Measurements from ENCODE around the gene SCAMP3. TPM values are rescaled to one million over a fixed set of nuclear protein-coding genes. Genes with fewer than 3 reads are reported as not detected.
A peak's percentile ranks its signal among the peaks of the same experiment; 100 is the strongest.

Gene SCAMP3
- total and polyA plus RNA-seq, 9 donors: 27.1 to 63.0 (median 40.9) TPM

DNA sequence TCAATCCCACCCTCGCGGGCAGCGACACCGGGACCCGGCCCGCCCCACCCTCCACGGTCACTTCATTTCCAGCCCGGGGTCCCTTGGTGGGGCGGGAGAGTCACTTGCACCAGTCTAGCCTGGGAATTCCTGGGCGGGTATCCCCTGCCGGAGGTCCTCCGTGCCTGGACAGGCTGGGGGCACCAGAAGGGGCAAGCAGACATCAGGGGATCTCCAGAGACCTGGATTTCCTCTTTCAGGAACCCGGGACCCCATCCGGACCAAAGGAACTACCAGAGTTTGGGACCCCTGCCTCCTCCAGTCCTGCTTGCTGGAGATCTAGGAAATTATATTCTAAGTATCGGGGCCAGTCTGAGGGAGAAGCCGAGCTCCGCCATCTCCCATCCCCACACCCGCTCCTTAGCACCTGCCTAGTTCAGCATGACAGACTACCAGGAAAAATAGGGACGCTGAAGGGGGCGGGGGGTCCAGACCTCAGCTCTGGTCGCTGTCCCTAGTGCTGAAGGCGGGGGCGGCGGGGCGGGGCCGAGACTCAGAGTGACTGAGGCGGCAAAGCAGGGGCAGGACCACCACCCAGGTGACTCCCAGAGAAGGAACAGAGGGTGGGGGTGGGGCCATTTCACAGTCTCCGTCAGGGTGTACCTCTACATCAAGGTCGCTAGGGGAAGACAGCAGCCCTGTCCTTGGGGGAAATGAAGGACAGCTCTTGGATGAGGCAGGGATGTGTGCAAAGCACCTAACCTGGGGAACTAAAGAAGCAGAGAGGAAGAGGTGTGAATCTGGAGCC lies 15.9 kb upstream of the SCAMP3 start:
- Histone ChIP-seq H3K36me3 (no peaks in the 10 kb centered on the region), H3K9me3 (no peaks in the 10 kb centered on the region), H3K4me3 (peak overlapping the region; percentile 71), H3K4me1 (ENCODE audit: insufficient read depth) (peaks cover 5% of the 10 kb centered on the region), H3K27me3 (no peaks in the 10 kb centered on the region), H3K27ac (peak overlapping the region in 1 of 2 donors; percentile 56)
- no peak for TF ChIP-seq EP300 (IDR thresholded peaks at IDR 0.05)
- TF ChIP-seq, protein P1, sequence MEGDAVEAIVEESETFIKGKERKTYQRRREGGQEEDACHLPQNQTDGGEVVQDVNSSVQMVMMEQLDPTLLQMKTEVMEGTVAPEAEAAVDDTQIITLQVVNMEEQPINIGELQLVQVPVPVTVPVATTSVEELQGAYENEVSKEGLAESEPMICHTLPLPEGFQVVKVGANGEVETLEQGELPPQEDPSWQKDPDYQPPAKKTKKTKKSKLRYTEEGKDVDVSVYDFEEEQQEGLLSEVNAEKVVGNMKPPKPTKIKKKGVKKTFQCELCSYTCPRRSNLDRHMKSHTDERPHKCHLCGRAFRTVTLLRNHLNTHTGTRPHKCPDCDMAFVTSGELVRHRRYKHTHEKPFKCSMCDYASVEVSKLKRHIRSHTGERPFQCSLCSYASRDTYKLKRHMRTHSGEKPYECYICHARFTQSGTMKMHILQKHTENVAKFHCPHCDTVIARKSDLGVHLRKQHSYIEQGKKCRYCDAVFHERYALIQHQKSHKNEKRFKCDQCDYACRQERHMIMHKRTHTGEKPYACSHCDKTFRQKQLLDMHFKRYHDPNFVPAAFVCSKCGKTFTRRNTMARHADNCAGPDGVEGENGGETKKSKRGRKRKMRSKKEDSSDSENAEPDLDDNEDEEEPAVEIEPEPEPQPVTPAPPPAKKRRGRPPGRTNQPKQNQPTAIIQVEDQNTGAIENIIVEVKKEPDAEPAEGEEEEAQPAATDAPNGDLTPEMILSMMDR (IDR thresholded peaks at IDR 0.05): no peak
- WGBS, 3 donors: 1 to 2% (median 1%) methylated on average over 21 to 29 of the region's 29 CpGs
- DNase-seq: peak; percentile 54 to 77 (median 71)
- intact Hi-C loops (cut with DNase I): loop anchor here in 3 of 4 donors (5.0 kb wide), 1 partner anchor 44 kb away; the partner anchor contains the start of gene RUSC1 (in 3 of the 3)

DNA sequence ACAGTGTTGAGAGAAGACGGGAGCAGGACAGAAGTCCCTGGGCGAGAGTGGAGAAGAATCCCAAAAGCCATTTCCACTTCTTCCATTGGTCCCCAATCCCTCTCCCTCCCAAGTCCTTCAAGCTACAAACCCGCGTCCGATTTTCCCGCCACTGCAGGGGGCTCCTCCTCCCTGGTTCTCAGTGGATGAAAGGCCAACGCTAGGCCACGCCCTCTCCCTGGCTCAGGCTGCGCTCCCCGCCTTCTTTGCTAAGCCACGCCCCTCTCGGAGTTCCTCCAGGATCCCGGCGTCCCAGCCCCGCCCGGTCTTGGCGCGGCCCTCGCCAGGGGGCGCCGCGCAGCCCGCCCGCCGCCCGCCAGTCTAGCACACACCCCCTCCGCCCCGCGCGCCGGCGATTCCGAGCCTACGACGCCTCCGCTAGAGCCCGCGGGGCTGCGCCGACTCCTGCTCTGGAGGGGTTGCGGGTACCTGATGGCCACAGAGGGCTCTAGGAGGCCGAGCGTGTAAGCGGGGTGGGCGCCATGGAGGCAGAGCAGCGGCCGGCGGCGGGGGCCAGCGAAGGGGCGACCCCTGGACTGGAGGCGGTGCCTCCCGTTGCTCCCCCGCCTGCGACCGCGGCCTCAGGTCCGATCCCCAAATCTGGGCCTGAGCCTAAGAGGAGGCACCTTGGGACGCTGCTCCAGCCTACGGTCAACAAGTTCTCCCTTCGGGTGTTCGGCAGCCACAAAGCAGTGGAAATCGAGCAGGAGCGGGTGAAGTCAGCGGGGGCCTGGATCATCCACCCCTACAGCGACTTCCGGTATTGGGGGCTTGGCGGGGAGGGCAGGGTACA lies 15.1 kb upstream of the SCAMP3 start, which contains the start of gene HCN3:
HCN3 (plus strand) TSS at position 394 of the 832 bp plus-strand sequence; CDS start at position 522, 128 bp downstream.
- Histone ChIP-seq H3K4me3 (peak within 1 kb of the TSS; percentile 71), H3K27me3 (no peaks in the 10 kb centered on the region), H3K27ac (peak within 1 kb of the TSS in 1 of 2 donors; percentile 56), H3K36me3 (no peaks in the 10 kb centered on the region), H3K9me3 (no peaks in the 10 kb centered on the region), H3K4me1 (ENCODE audit: insufficient read depth) (peaks cover 5% of the 10 kb centered on the region)
- DNase-seq: peak; percentile 99 to 100 (median 99)
- TF ChIP-seq, protein P1 (IDR thresholded peaks at IDR 0.05): peak; percentile 66 to 86 (median 67)
- no peak for TF ChIP-seq POLR2A (IDR thresholded peaks at IDR 0.05)
- no peak for TF ChIP-seq EP300 (IDR thresholded peaks at IDR 0.05)
- WGBS, 3 donors: 0 to 1% (median 1%) methylated on average over 18 to 68 of the region's 68 CpGs
- intact Hi-C loops (cut with DNase I): loop anchor here in 3 of 4 donors (5.0 kb wide), 1 partner anchor 45 kb away; the partner anchor contains the start of gene RUSC1 (in 3 of the 3)

DNA sequence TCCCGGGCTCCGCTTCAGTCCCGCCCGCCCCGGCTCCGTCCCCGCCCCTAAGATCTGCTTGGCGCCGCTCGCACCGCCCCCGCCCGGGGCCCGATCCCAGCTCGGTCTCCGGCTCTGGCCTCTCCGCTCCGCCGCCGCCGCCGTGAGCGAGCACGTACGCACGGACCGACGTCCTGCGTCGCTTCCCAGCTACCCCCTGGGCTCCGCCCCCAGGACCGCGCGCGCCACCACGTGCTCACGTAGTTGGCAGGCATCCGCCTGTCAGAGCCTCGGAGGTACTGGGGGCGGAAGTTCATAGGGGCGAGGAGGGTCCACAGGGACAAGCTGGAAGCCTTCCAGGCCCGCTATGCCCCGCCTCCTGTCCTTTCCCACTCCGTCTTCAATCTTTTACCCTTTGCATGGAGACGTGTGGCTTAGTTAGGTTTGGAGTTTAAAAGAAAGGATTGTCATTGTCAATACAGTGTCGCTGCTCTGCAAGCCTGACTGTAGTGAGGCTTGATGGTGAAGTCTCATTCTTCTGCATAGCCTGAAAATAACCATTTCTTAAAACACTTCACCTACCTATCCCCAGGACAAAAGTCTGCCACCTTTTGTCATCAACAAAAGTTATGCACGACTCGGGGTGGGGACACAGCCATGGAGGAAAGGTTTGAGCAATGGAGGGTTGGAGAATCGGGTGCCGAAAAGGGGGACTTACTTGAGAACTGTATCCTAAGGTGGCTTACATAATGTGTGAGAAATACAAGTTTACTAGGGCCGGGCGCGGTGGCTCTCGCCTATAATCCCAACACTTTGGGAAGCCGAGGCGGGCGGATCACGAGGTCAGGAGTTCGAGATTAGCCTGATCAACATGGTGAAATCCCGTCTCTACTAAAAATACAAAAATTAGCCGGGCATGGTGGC lies 11.4 kb upstream of the SCAMP3 start, which contains the start of gene CLK2:
CLK2 (minus strand) TSS at position 162 of the 903 bp plus-strand sequence. CDS start 2,527 bp downstream, outside the sequence.
- Histone ChIP-seq H3K36me3 (no peaks in the 10 kb centered on the region), H3K9me3 (no peaks in the 10 kb centered on the region), H3K27me3 (no peaks in the 10 kb centered on the region), H3K4me3 (peak within 1 kb of the TSS; percentile 77), H3K4me1 (ENCODE audit: insufficient read depth) (peaks cover 5% of the 10 kb centered on the region), H3K27ac (peak within 1 kb of the TSS; percentile 89 to 94)
- DNase-seq: peak; percentile 92 to 96 (median 95)
- 10 to 25% (median 20%) methylated on average over 35 to 61 of the region's 61 CpGs for WGBS, 3 donors
- intact Hi-C loops (cut with DNase I): no loop called here
- peak; percentile 82 for TF ChIP-seq POLR2A (IDR thresholded peaks at IDR 0.05)
- TF ChIP-seq, protein P1 (IDR thresholded peaks at IDR 0.05): no peak
- peak; percentile 40 for TF ChIP-seq EP300 (IDR thresholded peaks at IDR 0.05)

Data from ovary (tissue), 9 donors.